NCI-H1694 (cell line): ENCODE results near the gene ZNF337.

Experiments used
- DNase-seq: peaks from one replicate; lab custom pipeline; 2025; lab: John Stamatoyannopoulos, UW

Gene ZNF337

GRCh38 chr20:25629816-25630499 is 66.7 kb downstream of the ZNF337 start:
- no peak for DNase-seq

- DNase-seq: no peak
These were observed 69.9 kb downstream of the ZNF337 start for GRCh38 chr20:25626779-25627178.

- DNase-seq: peak; percentile 8
These were observed 72.1 kb downstream of the ZNF337 start for GRCh38 chr20:25624500-25624939.
